Breast epithelium (tissue), 3 donors: ENCODE data around the gene CNOT6L.

Source experiments
- CTCF ChIP-seq, 3 donors: fragments of 450-650 bp; IDR thresholded peaks; one replicate each; pipeline ENCODE4 v1.5.1; 2016 to 2017; ENCODE audit warnings: antibody characterized with exemption in 3 of 3, mild to moderate bottlenecking in 3 of 3, moderate library complexity in 3 of 3
- POLR2A ChIP-seq: fragments of 450-650 bp; IDR thresholded peaks from one replicate; pipeline ENCODE4 v1.6.1; 2016; ENCODE audit warnings: antibody characterized with exemption, mild to moderate bottlenecking, moderate library complexity

GRCh38 chr4:77861495-77861894 is 42.3 kb upstream of the CNOT6L start:
- TF ChIP-seq POLR2A = no peak
- TF ChIP-seq CTCF (IDR thresholded peaks at IDR 0.05) = no peak
